Renal cortex interstitium (tissue), 11 donors: Measurements from ENCODE around the gene RNPEPL1. TPM values are rescaled to one million over a fixed set of nuclear protein-coding genes. Genes with fewer than 3 reads are reported as not detected.

Source experiments
- DNase-seq, 11 donors: peaks; one replicate each; pipeline ENCODE4 v3.0.0-alpha.2; 2013; ENCODE audit warnings: low read depth in 9 of 11, low spot score in 4 of 11; ENCODE audit errors: extremely low read depth in 1 of 11
- polyA plus RNA-seq, 3 donors: library from polyadenylated mRNA; unstranded; fragments of 120-200 nt; gene quantifications; one replicate each; pipeline ENCODE4 v1.2.1, GENCODE V29; 2013; ENCODE audit not compliant: insufficient read length in 3 of 3

Gene RNPEPL1
- polyA plus RNA-seq, 3 donors, result 24.1 to 34.2 (median 31.1) TPM

DNA sequence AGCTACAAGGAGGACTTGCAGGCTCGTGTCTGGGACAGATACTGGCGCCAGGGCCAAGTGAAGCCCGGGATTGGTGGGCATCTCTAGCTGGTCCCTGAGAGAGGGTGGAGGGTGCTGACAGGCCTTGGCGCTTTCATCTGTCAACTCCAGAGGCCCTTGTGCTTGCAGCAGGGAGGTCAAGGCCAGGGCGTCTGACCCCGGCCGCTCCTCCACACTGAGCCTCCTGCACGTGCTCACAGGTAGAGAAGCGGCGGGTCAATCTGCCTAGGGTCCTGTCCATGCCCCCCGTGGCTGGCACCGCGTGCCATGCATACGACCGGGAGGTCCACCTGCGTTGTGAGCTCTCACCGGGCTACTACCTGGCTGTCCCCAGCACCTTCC lies 27.8 kb downstream of the RNPEPL1 start:
- no peak for DNase-seq

DNA sequence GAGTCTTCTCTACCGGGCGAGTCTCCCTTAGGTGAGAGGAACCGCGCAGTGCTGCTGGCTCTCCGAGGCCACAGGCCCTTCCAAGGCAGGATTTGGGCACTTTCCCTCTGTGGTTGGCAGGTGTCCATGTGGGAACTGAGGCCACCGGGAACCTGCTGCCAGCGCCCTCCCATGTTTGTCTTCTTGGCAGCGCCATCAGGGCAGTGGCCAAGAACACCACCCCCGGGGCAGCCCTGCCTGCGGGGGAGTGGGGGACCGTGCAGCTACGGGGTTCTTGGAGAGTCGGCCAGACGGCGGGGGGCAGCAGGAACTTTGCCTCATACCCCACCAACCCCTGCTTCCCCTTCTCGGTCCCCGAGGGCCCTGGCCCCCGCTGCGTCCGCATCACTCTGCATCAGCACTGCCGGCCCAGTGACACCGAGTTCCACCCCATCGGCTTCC lies 28.2 kb downstream of the RNPEPL1 start:
- DNase-seq, result no peak

GRCh38 chr2:240597054-240597418 lies 28.8 kb downstream of the RNPEPL1 start:
- DNase-seq, result no peak

DNA sequence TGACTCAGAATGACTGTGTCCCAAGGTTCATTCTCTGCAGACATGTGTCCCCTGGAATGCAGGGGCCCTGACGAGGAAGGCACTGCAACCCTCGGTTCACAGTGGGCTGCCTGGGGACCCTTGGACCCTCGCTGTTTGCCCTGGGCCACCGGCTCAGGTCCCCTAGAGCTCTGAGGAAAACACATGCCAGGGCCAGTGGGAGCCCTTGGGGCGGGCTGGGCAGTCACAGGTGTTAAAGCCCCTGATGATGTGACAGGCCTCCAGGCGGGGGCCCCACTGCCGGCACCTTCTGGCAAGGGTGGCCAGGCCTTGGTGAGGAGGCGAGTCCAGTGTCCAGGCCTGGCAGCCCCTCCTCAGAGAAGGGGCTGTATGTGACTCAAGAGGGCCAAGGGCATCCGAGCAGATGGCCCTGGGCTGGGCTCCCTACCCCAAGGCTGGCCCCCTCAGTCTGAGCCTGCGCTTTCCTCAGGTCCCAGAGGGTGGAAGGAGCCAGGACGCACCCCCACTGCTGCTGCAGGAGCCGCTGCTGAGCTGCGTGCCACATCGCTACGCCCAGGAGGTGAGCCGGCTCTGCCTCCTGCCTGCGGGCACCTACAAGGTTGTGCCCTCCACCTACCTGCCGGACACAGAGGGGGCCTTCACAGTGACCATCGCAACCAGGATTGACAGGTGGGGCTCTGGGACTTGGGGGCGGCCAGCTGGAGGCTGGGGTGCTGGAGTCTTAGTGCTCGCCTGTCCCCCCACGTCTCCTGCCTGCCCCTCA lies 29.3 kb downstream of the RNPEPL1 start:
- no peak for DNase-seq

DNA sequence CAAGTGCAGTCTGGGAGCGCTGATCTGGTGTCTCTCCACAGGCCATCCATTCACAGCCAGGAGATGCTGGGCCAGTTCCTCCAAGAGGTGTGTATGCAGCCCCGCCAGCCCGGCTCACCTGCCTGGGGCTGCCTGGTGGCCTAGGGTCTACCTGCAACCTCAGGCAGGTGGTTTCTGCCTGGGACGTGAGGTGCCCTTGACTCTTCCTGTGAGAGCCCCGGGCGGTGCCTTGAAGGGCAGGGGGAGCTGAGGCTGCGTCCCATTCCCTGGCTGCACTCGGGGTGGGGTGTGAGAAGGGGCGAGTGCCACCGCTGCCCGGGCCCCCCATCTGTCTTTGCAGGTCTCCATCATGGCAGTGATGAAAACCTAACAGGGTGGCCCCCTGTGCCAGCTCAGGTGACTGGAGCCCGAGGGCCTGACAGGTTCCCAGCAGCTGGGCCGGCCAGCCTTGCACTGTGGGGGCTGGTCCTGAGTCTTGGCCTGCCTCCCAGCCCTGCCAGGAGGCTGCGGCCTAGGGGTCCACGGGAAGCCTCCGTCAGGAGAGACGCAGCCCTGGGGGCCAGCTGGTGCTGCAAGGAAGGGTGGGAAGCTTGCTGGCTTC lies 30.1 kb downstream of the RNPEPL1 start:
- DNase-seq, result no peak

DNA sequence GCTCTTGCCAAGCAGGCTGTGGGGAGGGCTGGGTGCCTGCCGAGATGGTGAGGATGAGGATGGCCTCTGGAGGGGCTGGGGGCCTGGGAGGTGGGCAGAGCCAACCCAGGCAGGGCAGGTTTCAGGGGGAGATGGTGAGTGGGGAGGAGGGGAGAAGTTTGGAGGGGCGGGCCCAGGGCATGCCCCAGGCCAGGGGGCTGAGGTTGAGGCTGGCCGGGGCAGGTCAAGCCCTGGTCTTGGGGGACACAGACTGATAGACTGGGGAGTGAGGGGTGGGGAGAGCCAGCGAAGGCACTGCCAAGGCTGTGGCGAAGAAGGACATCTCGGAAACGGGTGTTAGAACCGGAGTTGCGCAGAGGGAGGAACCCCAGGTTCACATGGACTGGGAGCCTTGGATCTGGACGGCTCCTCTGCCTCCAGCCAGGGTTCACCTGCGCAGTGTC lies 30.9 kb downstream of the RNPEPL1 start:
- no peak for DNase-seq

DNA sequence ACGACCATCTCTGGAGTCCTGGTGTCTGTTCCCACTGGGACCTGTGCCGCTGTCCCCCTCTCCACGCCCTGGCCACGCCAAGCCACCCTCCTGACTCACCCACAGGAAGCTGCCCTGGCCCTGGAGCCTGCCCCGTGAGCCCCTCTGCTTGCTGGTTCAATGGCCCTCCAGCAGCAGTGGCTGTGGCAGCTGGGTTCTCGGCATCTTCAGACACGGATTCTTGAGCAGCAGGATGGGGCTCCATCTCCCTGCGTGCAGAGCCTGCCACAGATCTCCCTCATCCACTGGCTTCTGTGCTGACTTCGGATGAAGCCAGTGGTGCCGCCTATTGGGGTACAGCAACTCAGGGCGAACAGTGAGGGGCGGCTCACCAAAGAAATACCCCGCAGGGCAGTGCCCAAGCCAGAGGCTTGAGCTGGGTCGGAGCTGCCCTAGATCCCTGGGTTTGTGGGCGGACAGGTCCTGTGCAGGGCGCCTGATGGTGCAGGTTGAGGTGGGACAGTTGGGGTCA lies 32.2 kb downstream of the RNPEPL1 start:
- DNase-seq, result no peak

GRCh38 chr2:240601061-240601830 lies 33.0 kb downstream of the RNPEPL1 start:
- DNase-seq, result no peak

GRCh38 chr2:240601831-240602160 lies 33.5 kb downstream of the RNPEPL1 start:
- DNase-seq, result no peak

DNA sequence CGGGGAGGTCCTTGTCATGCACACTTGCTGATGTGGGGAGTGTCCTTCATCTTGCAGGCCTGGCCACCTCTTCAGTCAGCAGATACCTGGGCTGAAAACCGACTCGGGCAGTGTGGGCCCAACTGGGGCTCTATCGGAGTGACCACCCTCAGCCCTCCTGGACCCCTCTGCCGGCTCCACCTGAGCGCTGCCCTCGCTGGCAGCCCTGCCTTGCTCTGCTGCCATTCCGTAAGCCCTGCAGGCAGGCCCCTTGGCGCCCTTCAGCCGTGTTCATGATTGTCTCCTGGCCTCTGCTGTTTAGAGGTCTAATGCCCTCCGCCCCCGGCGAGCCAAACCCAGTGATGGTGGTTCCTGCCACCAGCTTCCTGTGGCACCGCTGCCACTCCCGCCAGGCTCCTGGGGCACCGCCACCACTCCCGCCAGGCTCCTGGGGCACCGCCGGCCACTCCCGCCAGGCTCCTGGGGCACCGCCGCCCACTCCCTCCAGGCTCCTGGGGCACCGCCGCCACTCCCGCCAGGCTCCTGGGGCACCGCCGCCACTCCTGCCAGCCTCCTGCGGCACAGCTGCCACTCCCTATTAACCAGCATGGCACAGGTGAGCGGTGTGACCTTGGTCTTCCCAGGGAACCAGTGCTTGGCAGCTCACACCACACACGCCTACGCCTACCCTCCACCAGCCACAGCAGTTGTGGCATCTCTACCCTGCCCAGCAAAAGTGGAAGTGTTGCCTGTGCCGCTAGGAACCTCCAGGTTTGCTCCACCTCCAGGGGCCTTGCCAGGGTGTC lies 34.2 kb downstream of the RNPEPL1 start:
- no peak for DNase-seq

DNA sequence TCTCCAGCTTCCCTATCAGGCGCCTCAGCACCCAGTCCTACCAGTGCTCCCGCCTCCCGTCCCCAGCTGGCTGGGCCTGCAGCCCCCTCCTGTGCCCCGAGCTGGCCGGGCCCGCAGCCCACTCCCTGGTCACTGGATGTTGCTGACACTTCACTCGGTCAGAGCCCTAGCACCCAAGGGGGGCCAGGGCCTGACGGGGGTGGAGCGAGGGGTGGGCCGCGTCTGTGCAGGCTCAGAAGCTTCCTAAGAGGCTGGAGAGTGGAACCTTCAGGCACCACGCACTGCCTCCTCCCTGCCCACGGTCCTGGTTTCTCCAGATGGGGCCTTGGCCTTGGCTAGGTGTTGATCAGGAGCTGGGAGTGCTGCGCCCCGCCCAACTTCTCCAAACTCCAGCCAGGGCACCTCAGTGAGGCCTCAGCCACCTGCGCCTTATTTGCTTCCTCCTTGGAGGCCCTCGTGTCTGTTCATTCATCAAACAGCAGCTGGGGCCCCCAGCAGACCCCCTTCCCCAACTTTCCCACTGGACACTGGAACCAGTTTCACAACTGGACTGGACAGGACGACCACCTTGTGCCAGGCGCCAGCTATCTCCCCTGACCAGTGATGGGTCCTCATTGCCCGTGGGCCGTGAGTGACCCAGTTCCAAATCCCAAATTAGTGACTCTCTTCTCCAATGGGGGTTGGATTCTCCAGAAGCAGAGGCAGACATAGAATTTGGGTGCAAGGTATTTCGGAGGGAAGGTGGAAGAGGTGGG lies 35.0 kb downstream of the RNPEPL1 start:
- DNase-seq, result no peak

- no peak for DNase-seq
These were observed 35.6 kb downstream of the RNPEPL1 start for GRCh38 chr2:240603846-240604245.

DNA sequence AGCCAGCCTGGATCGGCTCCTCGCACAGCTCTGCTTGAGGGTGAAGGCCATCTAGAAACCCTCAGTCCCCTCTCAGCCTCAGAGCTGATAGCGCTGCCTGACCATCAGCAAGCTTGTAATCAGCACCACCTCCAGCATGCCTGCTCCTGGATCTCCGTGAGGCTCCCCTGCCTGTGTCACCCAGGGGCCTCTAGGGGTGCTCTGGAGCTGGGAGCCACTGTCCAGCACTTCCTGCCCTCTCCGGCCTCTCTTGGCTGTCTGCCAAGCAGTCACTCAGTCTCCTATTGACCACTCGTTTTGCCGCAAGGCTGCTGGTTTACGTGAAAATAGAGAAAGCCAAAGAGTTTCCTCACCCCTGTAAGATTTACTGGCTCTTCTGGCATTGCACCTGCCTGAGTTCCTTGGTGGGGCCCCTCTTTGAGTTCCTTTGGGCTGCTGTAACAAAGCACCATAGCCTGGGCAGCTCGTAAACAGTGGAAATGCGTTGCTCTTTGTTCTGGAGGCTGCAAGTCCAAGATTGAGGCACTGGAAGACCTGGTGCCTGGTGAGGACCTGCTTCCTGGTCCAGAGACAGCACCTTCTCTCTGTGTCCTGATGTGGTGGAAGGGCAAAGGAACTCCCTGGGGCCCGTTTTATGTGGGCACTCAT lies 36.1 kb downstream of the RNPEPL1 start:
- peak in 9 of 11 donors; percentile 24 to 73 (median 63) for DNase-seq

GRCh38 chr2:240604939-240605716 lies 36.8 kb downstream of the RNPEPL1 start:
- no peak for DNase-seq

DNA sequence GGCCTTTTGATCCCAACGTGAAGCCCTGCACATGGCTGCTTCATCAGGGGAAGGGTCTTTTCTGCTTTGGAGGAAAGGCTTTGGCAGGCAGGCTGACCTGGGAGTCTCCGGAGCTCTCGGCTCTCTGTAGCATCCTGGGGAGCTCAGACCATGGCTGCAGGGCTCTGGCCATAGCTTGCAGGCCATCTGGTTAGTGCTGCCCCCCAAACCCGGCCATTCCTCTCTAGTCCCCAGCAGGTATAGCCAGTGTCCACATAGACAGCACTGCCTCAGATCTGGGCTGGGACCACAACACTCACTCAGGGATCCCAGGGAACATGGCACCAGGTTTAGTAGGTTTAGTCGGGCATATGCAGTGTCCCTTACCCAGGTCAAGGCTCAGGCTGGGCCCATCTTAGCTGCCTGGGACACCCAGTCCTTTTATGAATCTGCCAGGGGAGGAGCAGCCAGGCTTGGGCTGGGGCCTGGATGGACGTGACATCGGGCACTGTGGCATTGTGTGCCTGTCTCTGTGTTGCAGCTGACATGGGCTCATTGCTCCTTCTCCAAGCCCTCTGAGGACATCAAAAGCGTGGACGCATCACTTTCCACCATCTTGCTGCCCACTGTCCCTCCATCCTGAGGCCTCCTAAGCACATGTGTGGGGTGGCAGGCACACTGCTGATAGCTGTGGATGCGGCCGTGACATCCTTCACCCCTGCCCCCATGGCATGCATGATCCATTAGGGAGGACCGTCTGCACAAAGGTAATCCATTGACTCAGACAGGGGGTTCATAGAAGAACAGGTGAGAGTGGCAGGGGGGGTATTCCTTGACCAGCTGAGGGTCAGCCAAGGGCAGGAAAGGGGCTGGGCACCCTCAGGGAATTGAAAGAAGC lies 37.8 kb downstream of the RNPEPL1 start:
- no peak for DNase-seq

GRCh38 chr2:240611601-240612210 lies 43.4 kb downstream of the RNPEPL1 start:
- no peak for DNase-seq
